ENCODE data around the gene CGB8. TPM values are rescaled to one million over a fixed set of nuclear protein-coding genes. Genes with fewer than 3 reads are reported as not detected.
A peak's percentile ranks its signal among the peaks of the same experiment; 100 is the strongest.
"Not testable (repeated sequence)": the region's sequence is repeated elsewhere in the genome, so short reads cannot be mapped to it uniquely, and the experiment has no call there.

The CGB8 gene
- polyA plus RNA-seq, 3 donors = not detected

- DNase-seq (ENCODE audit: extremely low read depth in 1 of 11, low read depth in 9 of 11, low spot score in 4 of 11) = not testable (repeated sequence)
Measured at GRCh38 chr19:49038557-49039276, 10.2 kb downstream of the CGB8 start.

DNA sequence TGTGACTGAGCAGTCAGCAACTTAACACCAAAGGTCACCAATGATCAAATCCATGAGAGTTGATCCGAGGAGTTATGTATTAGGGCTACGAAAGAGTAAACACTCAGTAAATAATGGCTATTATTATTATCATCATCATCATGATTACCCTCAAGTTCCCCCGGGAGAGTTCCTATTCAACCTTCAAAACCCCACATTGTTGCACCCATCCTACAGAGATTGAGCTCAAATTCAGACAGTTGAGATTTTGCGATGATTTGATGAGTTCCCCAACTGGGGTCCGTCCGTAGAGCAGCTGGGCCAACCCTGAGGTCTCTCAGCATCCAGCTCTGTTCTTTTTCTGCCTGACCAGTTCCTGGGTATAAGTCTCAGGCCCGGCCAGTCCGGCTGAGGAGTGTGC, 10.8 kb downstream of the CGB8 start:
- not testable (repeated sequence) for DNase-seq (ENCODE audit: extremely low read depth in 1 of 11, low read depth in 9 of 11, low spot score in 4 of 11)

- DNase-seq (ENCODE audit: extremely low read depth in 1 of 11, low read depth in 9 of 11, low spot score in 4 of 11) = not testable (repeated sequence)
Measured at GRCh38 chr19:49036815-49037214, 12.1 kb downstream of the CGB8 start, which contains the start of gene CGB1. TSS of gene CGB1 (minus strand) at chr19:49036895. CDS start at chr19:49036711, 184 bp downstream.

GRCh38 chr19:49031642-49032301, 17.1 kb downstream of the CGB8 start, which contains the start of gene CGB2:
TSS of gene CGB2 (plus strand) at chr19:49031890. CDS start at chr19:49032096, 206 bp downstream.
- DNase-seq (ENCODE audit: extremely low read depth in 1 of 11, low read depth in 9 of 11, low spot score in 4 of 11) = not testable (repeated sequence)

DNA sequence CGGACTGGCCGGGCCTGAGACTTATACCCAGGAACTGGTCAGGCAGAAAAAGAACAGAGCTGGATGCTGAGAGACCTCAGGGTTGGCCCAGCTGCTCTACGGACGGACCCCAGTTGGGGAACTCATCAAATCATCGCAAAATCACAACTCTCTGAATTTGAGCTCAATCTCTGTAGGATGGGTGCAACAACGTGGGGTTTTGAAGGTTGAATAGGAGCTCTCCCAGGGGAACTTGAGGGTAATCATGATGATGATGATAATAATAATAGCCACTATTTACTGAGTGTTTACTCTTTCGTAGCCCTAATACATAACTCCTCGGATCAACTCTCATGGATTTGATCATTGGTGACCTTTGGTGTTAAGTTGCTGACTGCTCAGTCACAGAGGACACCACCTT, 18.6 kb downstream of the CGB8 start:
- not testable (repeated sequence) for DNase-seq (ENCODE audit: extremely low read depth in 1 of 11, low read depth in 9 of 11, low spot score in 4 of 11)

- not testable (repeated sequence) for DNase-seq (ENCODE audit: extremely low read depth in 1 of 11, low read depth in 9 of 11, low spot score in 4 of 11)
Measured at GRCh38 chr19:49029749-49030148, 19.2 kb downstream of the CGB8 start.

- not testable (repeated sequence) for DNase-seq (ENCODE audit: extremely low read depth in 1 of 11, low read depth in 9 of 11, low spot score in 4 of 11)
Measured at GRCh38 chr19:49028686-49029085, 20.2 kb downstream of the CGB8 start.

GRCh38 chr19:49025599-49025998, 23.3 kb downstream of the CGB8 start:
- DNase-seq (ENCODE audit: extremely low read depth in 1 of 11, low read depth in 9 of 11, low spot score in 4 of 11) = not testable (repeated sequence)

DNA sequence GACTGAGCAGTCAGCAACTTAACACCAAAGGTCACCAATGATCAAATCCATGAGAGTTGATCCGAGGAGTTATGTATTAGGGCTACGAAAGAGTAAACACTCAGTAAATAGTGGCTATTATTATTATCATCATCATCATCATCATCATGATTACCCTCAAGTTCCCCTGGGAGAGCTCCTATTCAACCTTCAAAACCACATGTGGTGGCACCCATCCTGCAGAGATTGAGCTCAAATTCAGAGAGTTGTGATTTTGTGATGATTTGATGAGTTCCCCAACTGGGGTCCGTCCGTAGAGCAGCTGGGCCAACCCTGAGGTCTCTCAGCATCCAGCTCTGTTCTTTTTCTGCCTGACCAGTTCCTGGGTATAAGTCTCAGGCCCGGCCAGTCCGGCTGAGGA, 23.8 kb downstream of the CGB8 start:
- DNase-seq (ENCODE audit: extremely low read depth in 1 of 11, low read depth in 9 of 11, low spot score in 4 of 11) = not testable (repeated sequence)

GRCh38 chr19:49024233-49024632, 24.7 kb downstream of the CGB8 start, which contains the start of gene CGB3:
TSS of gene CGB3 (minus strand) at chr19:49024333. CDS start at chr19:49023971, 362 bp downstream.
- not testable (repeated sequence) for DNase-seq (ENCODE audit: extremely low read depth in 1 of 11, low read depth in 9 of 11, low spot score in 4 of 11)

- DNase-seq (ENCODE audit: extremely low read depth in 1 of 11, low read depth in 9 of 11, low spot score in 4 of 11) = no peak
Measured at GRCh38 chr19:49022116-49022515, 26.8 kb downstream of the CGB8 start.

- DNase-seq (ENCODE audit: extremely low read depth in 1 of 11, low read depth in 9 of 11, low spot score in 4 of 11) = no peak
Measured at GRCh38 chr19:49020931-49021895, 27.7 kb downstream of the CGB8 start.

DNA sequence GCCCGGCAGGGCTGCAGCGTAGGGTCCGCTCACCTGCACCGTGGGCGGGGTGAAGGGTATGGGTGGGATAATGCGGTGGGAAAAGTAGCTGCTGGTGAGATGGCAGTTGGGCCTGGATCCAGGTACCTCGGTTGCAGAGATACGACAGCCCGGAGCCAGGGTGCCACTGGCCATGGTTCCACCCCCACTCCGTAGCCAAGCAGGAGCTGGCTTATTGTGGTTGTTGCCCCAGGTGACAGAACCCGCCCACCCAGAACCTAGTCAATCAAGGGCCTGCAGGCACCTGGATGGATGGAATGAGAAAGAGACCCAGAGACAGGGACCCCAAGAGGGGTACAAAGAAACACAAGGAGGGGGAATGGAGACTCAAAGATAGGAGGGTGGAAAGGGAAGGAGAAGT, 28.6 kb downstream of the CGB8 start:
- no peak for DNase-seq (ENCODE audit: extremely low read depth in 1 of 11, low read depth in 9 of 11, low spot score in 4 of 11)

DNA sequence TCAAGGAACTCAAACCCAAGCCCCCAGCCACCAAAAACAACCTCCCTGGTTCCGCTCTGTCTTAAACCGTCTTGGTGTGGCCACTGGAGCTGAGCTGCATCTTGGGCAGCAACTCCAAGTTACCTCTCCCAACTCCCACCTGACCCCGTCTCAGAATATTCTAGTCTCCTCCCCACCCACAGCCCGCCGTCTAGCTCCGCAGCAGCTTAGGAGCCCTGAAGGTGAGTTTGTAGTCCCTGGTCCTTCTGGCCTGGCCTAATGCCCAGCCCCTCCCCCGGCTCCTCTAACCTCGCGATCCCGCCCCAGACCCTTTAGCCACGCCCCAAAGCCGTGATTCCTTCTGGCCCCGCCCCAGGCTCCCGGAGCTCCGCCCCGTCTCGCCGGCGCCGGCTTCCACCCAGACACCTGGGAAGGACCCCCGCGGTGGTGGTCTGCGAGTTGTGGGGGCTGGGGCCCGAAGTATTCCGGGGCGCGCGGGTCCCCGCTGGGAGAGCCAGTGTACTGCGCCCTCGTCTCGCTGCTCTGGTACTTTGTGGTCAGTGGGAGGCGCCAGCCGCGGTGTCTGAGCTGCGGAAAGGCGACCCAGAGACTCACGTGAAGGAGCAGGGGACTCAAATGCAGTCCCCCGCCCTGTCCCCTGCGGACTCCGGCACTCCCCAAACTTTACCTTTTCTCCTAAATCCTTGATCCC, 29.5 kb downstream of the CGB8 start:
- peak in 3 of 11 donors; percentile 22 to 54 (median 48) for DNase-seq (ENCODE audit: extremely low read depth in 1 of 11, low read depth in 9 of 11, low spot score in 4 of 11)

GRCh38 chr19:49018388-49019241, 30.3 kb downstream of the CGB8 start:
- DNase-seq (ENCODE audit: extremely low read depth in 1 of 11, low read depth in 9 of 11, low spot score in 4 of 11) = not testable (repeated sequence)

- peak in 1 of 11 donors; percentile 17 for DNase-seq (ENCODE audit: extremely low read depth in 1 of 11, low read depth in 9 of 11, low spot score in 4 of 11)
Measured at GRCh38 chr19:49017666-49018351, 31.1 kb downstream of the CGB8 start.

GRCh38 chr19:49017041-49017665, 31.8 kb downstream of the CGB8 start, which contains the start of gene LHB:
TSS of gene LHB (minus strand) at chr19:49017091. CDS start at chr19:49017081, 10 bp downstream.
- no peak for DNase-seq (ENCODE audit: extremely low read depth in 1 of 11, low read depth in 9 of 11, low spot score in 4 of 11)

Data from renal cortex interstitium (tissue), 11 donors.